Neural cell (in vitro differentiated cells): ENCODE data around the gene CTSE.

ENCODE experiments used
- RAD21 ChIP-seq: fragments of 450-650 bp; conservative IDR thresholded peaks from 2 replicates; pipeline ENCODE4 v1.6.1; 2014; ENCODE audit warnings: antibody characterized with exemption, mild to moderate bottlenecking, moderate library complexity
- SMC3 ChIP-seq: fragments of 450-650 bp; conservative IDR thresholded peaks from 2 replicates; pipeline ENCODE4 v1.6.1; 2014; ENCODE audit warnings: antibody characterized with exemption, mild to moderate bottlenecking, moderate library complexity; ENCODE audit not compliant: poor library complexity
- TAF1 ChIP-seq: IDR thresholded peaks from 2 replicates; pipeline ENCODE4 v1.6.1; 2012; ENCODE audit warnings: low read depth
- TF ChIP-seq, protein P1 (sequence below): fragments of 450-650 bp; IDR thresholded peaks from 2 replicates; pipeline ENCODE4 v1.5.1; 2014; ENCODE audit warnings: antibody characterized with exemption, mild to moderate bottlenecking, moderate library complexity; ENCODE audit not compliant: poor library complexity, severe bottlenecking
- TF ChIP-seq, protein P2 (sequence below): IDR thresholded peaks from 2 replicates; pipeline ENCODE4 v1.6.1; 2012; ENCODE audit warnings: borderline replicate concordance

DNA sequence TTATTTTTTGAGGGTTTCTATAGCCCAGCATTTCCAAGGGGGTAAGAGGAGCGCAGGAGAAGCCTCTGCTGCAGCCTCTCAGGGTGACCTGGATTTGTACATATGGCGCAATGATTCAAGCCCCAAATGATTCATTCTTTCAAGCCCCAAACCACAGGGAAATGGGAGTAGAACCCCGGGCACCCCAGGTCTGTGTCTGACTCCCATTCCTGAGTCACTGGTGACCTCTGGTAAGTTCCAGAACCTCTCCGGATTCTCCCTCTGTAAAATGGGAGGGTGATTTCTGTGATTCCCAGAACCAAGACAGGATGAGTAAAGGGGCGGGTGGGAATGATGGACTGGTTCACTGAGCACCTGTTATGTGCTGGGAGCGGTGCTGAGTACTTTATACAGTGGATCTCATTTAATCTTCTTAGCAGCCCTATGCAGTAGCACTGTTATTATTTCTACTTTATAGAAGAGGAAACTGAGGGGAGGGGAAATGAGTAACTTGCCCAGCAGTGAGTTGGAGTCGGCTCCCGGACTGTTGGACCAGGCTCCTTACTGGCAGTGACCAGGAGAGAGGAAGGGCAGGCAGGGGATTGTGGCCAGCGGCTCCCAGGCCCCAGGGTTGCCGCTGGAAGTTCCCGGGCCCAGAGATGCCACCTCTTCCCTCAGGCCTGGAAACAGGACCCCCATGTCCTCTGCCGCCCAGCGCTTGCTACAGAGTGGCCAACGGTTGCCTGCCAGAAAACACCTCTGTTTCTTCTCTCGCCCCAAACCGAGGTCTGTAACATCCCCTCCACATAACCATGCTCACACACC, 60.1 kb downstream of the CTSE start:
- TF ChIP-seq, protein P1, sequence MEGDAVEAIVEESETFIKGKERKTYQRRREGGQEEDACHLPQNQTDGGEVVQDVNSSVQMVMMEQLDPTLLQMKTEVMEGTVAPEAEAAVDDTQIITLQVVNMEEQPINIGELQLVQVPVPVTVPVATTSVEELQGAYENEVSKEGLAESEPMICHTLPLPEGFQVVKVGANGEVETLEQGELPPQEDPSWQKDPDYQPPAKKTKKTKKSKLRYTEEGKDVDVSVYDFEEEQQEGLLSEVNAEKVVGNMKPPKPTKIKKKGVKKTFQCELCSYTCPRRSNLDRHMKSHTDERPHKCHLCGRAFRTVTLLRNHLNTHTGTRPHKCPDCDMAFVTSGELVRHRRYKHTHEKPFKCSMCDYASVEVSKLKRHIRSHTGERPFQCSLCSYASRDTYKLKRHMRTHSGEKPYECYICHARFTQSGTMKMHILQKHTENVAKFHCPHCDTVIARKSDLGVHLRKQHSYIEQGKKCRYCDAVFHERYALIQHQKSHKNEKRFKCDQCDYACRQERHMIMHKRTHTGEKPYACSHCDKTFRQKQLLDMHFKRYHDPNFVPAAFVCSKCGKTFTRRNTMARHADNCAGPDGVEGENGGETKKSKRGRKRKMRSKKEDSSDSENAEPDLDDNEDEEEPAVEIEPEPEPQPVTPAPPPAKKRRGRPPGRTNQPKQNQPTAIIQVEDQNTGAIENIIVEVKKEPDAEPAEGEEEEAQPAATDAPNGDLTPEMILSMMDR, result no peak
- TF ChIP-seq SMC3 (no peak), TAF1 (no peak), RAD21 (no peak)
- TF ChIP-seq, protein P2, sequence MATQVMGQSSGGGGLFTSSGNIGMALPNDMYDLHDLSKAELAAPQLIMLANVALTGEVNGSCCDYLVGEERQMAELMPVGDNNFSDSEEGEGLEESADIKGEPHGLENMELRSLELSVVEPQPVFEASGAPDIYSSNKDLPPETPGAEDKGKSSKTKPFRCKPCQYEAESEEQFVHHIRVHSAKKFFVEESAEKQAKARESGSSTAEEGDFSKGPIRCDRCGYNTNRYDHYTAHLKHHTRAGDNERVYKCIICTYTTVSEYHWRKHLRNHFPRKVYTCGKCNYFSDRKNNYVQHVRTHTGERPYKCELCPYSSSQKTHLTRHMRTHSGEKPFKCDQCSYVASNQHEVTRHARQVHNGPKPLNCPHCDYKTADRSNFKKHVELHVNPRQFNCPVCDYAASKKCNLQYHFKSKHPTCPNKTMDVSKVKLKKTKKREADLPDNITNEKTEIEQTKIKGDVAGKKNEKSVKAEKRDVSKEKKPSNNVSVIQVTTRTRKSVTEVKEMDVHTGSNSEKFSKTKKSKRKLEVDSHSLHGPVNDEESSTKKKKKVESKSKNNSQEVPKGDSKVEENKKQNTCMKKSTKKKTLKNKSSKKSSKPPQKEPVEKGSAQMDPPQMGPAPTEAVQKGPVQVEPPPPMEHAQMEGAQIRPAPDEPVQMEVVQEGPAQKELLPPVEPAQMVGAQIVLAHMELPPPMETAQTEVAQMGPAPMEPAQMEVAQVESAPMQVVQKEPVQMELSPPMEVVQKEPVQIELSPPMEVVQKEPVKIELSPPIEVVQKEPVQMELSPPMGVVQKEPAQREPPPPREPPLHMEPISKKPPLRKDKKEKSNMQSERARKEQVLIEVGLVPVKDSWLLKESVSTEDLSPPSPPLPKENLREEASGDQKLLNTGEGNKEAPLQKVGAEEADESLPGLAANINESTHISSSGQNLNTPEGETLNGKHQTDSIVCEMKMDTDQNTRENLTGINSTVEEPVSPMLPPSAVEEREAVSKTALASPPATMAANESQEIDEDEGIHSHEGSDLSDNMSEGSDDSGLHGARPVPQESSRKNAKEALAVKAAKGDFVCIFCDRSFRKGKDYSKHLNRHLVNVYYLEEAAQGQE, result no peak
